Stimulated activated CD4-positive, alpha-beta T cell treated with anti-CD3 and anti-CD28 coated beads, Interleukin-15, amount 100 ng/mL, for 48 hours (primary cell): Measurements from ENCODE around the gene OR6C76.
"Not testable (repeated sequence)": the region's sequence is repeated elsewhere in the genome, so short reads cannot be mapped to it uniquely, and the experiment has no call there.

Experiments
- DNase-seq, 2 donors: peaks; one replicate each; pipeline ENCODE4 v3.0.0-alpha.2; 2020; ENCODE audit warnings: low read depth in 2 of 2

The OR6C76 gene

DNA sequence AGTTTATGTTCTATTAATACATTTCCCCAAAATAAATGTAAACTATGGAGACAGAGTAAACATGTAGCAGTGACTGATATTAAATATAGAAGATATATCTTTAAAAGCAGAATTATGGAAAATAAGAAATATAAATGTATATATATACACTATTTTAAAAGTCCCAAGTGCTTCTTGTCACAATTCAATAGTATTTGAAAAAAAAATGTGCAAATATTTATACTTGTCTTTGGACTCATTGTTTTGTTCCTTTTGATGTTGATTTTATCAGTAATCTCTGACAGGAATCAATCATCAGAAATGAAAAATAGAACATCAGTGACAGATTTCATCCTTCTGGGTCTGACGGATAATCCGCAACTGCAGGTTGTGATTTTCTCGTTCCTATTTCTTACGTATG is at the start of gene OR6C76:
Gene OR6C76 (plus strand): TSS at position 301 of the 400 bp plus-strand sequence. CDS start 0 bp downstream, at position 301.
- DNase-seq: no peak

- DNase-seq: no peak
Measured at GRCh38 chr12:55385891-55386290, 40.2 kb upstream of the OR6C76 start.

DNA sequence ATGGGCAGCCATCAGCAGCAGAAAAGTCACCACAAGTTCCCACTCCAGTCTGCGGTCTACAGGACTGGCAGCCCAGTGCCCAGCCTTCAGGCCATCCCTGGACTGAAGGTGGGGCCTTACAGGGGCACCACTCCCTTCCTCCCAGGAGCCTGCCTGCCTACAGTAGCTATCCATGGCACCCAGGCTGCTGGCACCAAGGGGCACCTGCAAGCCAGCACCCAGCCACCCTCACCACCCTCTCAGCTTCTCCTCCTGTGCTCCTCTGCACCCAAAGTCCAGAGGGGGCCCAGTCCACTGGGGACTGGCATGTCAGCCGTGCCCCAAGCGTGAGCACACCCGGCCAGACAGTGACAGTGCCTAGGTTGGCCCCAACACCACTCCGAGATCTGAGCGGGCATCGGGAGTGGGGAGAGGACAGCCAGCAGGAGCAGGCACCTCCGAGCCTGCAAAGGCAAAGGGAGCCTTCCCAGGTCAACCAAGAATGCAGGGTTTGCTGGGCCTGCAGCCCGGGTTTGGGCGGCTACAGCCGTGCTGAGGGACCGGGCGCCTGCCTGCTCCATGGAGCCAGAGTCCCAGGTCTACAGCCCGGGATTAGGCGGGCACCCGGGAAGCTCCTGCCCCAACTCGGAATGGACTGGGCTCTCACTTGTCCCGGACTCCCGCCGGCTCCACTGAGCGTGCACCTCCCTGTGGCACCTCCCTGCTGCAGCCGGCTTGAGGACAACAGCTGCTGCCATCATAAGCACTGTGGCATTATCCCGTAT is 33.8 kb upstream of the OR6C76 start:
- no peak for DNase-seq

GRCh38 chr12:55396326-55396725 is 29.7 kb upstream of the OR6C76 start:
- no peak for DNase-seq

DNA sequence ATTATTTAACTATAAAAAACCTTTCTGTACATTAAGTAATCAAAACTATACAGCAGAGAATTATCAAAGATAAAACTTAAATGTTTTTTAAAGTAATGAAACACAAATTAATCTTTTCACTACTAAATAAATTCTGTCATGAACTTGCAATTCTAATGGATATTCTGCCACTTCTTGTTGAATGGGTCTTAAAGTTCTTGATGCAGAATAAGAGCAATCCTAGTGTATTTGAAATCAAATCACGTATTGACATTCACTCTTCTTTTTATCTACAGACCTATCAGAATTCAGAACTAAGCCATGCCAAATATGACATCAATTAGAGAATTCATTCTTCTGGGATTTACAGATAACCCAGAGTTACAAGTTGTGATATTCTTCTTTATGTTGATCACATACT is 25.8 kb upstream of the OR6C76 start, which contains the start of gene OR6C65:
Gene OR6C65 (plus strand): TSS at position 301 of the 400 bp plus-strand sequence. CDS start 0 bp downstream, at position 301.
- no peak for DNase-seq

GRCh38 chr12:55407866-55408265 is 18.2 kb upstream of the OR6C76 start:
- no peak for DNase-seq

GRCh38 chr12:55409133-55409532 is 16.9 kb upstream of the OR6C76 start:
- DNase-seq: not testable (repeated sequence)

GRCh38 chr12:55412138-55412537 is 13.9 kb upstream of the OR6C76 start:
- not testable (repeated sequence) for DNase-seq

DNA sequence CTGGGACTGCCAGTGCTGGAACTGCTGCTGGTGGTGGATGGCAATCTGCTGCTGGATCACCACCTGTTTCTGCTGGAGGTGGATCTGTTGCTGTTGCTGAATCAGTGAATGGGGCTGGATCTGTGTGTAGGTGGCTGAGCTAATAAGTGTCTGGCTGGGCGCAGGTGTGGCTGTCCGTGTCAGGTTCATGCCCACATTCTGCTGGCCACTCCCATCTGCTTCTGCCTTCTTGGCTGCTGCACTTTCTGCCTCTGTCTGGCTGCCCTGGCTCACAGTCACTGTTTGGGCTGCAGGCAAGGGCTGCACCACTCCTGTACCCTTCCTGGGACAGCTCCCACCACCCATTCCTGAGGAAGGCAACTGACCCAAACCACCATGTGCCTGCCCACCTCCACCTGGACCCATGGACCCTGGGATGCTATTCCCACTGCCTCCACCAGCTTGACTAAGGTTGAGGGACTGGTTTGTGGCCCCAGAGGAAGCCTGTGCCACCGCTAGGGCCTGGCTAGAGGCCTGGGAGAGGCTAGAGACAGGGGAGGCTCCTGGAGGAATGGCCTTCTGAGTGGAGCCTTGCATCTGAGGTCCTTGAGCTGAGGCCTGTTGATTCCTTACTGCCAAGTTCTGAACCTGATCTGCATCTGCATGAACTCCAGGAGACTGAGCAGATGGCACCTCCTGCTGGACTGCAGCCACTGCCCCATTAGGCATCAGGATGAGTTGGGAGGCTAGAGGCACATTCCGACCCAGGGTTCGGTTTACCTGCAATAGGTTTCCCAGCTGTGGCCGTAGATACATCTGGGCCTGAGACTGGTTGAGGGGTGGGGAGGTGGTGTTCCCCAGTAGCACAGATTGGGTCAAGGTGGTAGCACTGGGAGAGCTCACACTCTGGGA is 12.3 kb upstream of the OR6C76 start:
- not testable (repeated sequence) for DNase-seq

- not testable (repeated sequence) for DNase-seq
Measured at GRCh38 chr12:55414396-55414823, 11.6 kb upstream of the OR6C76 start.

- DNase-seq: not testable (repeated sequence)
Measured at GRCh38 chr12:55414889-55415288, 11.2 kb upstream of the OR6C76 start.

- no peak for DNase-seq
Measured at GRCh38 chr12:55416961-55417360, 9.1 kb upstream of the OR6C76 start.

DNA sequence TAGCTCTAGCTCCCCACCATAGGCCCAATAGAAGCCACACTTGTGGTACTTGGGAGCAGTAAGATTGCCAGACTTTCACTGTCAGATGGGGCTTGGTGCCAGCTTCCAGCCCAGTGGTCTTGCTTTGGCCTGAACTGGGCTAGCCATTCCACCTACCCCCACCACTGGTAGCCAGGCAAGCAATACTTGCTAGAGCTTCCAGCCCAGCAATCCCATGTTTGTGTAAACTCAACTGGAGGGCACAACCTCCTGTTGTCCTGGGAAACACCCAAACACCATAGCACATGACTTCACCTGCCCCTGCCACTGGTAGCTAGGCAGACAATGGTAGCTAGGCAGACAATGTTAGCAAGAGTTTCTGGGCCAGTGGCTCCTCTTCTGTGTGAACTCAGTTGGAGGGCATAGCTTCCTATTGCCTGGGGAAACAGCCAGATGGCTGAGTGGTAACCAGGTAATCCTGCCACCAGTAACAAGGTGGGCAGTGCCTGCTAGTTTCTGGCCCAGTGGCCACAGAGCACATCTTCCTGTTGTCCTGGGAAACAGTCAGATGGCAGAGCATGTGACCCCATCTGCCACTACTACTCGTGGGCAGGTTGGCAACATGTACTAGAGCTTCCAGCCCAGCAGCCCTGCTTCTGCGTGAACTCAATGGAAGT is 5.6 kb upstream of the OR6C76 start:
- DNase-seq: no peak

GRCh38 chr12:55428331-55429243 is 2.5 kb downstream of the OR6C76 start:
- no peak for DNase-seq

DNA sequence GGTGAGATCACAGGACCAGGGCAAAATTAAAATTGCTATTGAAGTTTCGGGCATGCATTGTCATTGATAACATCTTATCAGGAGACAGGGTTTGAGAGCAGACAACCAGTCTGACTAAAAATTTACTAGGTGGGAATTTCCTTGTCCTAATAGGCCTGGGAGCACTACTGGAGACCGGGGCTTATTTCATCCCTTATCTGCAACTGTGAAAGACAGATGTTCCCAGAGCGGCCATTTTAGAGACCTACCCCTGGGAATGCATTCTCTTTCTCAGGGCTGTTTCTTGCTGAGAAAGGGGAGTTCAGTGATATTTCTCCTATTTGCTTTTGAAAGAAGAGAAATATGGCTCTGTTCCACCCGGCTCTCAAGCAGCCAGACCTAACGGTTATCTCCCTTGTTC is 15.2 kb downstream of the OR6C76 start:
- DNase-seq: not testable (repeated sequence)

- DNase-seq: no peak
Measured at GRCh38 chr12:55443776-55444175, 17.7 kb downstream of the OR6C76 start, which contains the start of gene OR6C2. Gene OR6C2, plus strand, starts transcription at chr12:55444076. Its CDS starts 8,138 bp downstream, at chr12:55452214.

DNA sequence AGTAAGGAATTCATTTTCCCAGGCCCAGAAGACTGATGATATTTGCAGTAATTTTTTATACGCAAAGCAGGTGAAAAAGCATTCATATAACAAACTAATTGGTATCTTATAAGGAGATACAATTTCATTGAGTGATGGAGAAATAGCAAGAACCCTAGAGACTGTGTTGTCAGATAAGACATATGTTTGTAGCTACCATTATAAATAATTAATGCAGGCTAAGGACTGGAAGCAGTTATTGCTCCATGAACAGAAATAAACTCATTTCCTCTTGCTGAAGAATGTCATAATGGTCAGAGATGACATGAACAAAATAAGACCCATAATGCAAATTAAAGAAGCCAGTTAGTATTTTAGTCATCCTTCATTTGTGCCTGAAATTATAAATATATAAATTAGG is 19.3 kb downstream of the OR6C76 start:
- DNase-seq: no peak

- no peak for DNase-seq
Measured at GRCh38 chr12:55446326-55446725, 20.3 kb downstream of the OR6C76 start.

DNA sequence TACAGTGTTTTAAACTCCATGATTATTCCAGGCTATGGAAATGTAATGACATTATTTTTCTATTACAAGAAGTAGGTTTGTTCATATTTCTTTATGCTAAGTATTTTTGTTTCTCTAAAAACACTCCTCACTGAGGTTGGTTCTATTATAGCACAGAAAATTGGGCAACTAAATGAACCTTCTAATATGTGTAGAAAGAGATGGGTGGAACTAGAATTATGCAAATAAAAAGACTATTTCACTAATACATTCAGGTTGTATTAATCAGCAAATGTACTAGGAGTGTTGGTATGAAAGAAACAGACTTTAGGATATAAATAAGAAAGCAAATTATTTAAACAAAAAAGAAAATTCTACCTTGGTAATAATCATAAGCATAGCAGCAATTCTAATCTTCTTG is 22.8 kb downstream of the OR6C76 start:
- no peak for DNase-seq

GRCh38 chr12:55464926-55465325 is 38.9 kb downstream of the OR6C76 start:
- not testable (repeated sequence) for DNase-seq

DNA sequence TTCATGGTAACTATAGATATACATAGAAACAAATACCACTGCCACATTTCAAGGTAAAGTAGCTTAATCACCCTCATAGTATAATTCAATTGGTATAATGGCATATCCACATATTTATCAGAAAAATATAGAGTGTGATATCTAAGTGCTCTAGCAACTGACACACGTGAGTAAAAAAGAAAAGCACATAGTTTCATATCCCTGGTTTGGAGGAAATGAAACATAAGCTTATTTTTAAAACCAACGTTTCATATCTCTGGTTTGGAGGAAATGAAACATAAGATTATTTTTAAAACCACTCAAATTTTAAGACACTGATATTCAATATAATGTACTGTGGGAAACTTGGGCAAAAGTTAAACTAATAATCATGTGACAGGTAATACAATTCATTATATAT is 41.8 kb downstream of the OR6C76 start:
- no peak for DNase-seq
